Muscle layer of duodenum (tissue), 2 donors: Measurements from ENCODE around the gene RAB3GAP1.
"Not testable (repeated sequence)": the region's sequence is repeated elsewhere in the genome, so short reads cannot be mapped to it uniquely, and the experiment has no call there.

ENCODE experiments used
- H3K27ac ChIP-seq: one replicate; pipeline ENCODE4 v1.7.0; 2013; ENCODE audit warnings: mild to moderate bottlenecking, low read length
- H3K27me3 ChIP-seq: one replicate; pipeline ENCODE4 v1.7.0; 2013; ENCODE audit warnings: low read depth, mild to moderate bottlenecking, control low read depth, low read length
- H3K36me3 ChIP-seq, 2 donors: one replicate each; pipeline ENCODE4 v1.7.0; 2013; ENCODE audit warnings: low read length in 2 of 2, control low read depth in 1 of 2, mild to moderate bottlenecking in 1 of 2; ENCODE audit not compliant: insufficient read depth in 2 of 2, control insufficient read depth in 1 of 2
- H3K4me1 ChIP-seq, 2 donors: one replicate each; pipeline ENCODE4 v1.7.0; 2013; ENCODE audit warnings: low read length in 2 of 2, mild to moderate bottlenecking in 2 of 2, control low read depth in 1 of 2, moderate library complexity in 1 of 2; ENCODE audit not compliant: insufficient read depth in 2 of 2, control insufficient read depth in 1 of 2
- H3K4me3 ChIP-seq, 2 donors: one replicate each; pipeline ENCODE4 v1.7.0; 2013; ENCODE audit warnings: low read length in 2 of 2, low read depth in 1 of 2, mild to moderate bottlenecking in 1 of 2
- H3K9me3 ChIP-seq, 2 donors: one replicate each; pipeline ENCODE4 v1.7.0; 2013; ENCODE audit warnings: low read length in 2 of 2, control low read depth in 1 of 2, mild to moderate bottlenecking in 1 of 2; ENCODE audit not compliant: control insufficient read depth in 1 of 2
- donor health status: healthy.

The RAB3GAP1 gene

DNA sequence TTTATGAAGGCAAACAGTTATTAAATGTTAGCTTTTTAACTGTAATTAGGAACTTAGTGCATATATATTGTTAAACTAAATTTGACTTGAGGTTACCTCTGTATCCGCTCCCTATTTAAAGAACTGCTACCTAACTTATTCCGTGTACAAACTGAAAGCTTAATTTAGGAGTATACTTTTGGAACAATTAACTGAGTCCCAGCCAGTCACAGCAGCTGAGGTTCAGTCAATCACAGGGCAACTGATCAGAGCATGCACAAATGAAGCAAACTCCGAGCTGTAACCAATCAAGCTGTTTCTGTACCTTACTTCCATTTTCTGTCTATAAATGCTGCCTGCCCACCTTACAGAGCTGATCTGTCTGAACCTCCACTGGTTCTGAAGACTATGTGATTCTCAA lies 61.2 kb downstream of the RAB3GAP1 start:
- H3K9me3 ChIP-seq = no peaks in the 10 kb centered on the region
- H3K27ac ChIP-seq = no peak overlapping the region
- H3K27me3 ChIP-seq = no peaks in the 10 kb centered on the region
- no peak overlapping the region for H3K4me3 ChIP-seq
- no peaks in the 10 kb centered on the region for H3K4me1 ChIP-seq
- peaks cover 21 to 31% of the 10 kb centered on the region in 2 donors for H3K36me3 ChIP-seq

DNA sequence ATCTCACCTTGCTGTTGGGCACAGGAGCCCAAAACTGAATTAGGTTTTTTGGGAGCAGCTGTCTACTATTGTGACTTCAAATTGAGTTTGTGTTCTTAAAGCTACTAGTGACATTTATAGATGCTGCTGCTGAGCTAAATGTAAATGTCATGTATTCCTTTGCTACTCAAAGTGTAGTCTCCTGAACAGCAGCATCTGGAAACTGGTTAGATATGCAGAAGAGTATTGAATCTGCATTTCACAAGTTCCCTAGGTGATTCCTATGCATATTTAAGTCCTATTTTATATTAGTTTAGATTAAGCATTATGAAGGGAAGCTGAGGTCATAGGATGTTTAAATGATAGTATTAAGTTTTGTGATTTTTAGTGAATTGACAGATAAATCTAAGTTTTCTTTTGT lies 67.5 kb downstream of the RAB3GAP1 start:
- Histone ChIP-seq H3K4me3 (no peak overlapping the region), H3K36me3 (peaks cover 10 to 13% of the 10 kb centered on the region in 2 donors)

DNA sequence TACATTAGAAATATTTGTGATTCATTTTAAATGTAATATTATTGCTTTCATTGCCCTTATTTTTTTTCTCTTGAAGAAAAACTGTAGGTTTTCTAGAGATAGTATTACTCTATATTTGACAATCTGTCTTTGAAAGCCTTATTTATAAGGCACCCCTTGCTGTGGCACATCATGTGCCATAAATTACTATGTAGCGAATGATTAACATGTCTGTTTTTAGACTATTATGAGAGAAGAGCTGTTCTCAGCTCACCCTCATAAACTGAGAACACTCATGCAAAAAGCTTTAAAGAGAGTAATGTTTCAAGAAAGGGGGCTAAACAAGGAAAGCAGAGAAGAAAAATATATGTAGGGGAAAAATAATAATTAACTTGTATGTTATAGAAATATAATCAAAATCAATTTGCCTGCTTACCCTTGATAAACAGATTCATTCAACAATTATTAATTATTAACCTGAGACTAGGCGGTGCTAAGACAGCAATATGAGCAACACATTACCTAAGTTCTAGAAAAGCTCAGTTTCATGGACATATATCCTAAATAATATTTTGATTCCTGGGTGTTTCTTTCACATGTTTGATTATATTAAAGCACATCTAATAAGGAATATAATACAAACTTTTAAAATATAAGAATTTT lies 69.0 kb downstream of the RAB3GAP1 start:
- peaks cover 9 to 21% of the 10 kb centered on the region in 2 donors for H3K36me3 ChIP-seq
- no peaks in the 10 kb centered on the region for H3K4me1 ChIP-seq
- H3K9me3 ChIP-seq = no peaks in the 10 kb centered on the region
- no peaks in the 10 kb centered on the region for H3K27me3 ChIP-seq
- H3K4me3 ChIP-seq = no peak overlapping the region
- no peak overlapping the region for H3K27ac ChIP-seq

More for the DNA sequence above, 67.5 kb downstream of the RAB3GAP1 start:
- Histone ChIP-seq H3K27ac (no peak overlapping the region), H3K9me3 (no peaks in the 10 kb centered on the region), H3K4me1 (no peaks in the 10 kb centered on the region), H3K27me3 (no peaks in the 10 kb centered on the region)

DNA sequence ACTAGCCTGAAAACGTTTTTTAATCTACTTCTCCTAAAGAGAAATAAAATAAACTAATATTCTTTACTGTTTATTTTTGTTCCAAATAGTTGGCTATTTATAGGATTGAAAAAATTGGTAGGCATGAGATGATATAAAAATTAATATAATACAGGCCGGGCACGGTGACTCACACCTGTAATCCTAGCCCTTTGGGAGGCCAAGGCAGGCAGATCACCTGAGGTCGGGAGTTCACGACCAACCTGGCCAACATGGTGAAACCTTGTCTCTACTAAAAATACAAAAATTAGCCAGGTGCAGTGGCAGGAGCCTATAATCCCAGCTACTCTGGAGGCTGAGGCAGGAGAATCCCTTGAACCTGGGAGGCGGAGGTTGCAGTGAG lies 69.6 kb downstream of the RAB3GAP1 start:
- H3K4me1 ChIP-seq, H3K27me3 ChIP-seq, H3K4me3 ChIP-seq, H3K9me3 ChIP-seq, H3K27ac ChIP-seq: not testable (repeated sequence)
- peaks cover 14 to 26% of the 10 kb centered on the region in 2 donors for H3K36me3 ChIP-seq

DNA sequence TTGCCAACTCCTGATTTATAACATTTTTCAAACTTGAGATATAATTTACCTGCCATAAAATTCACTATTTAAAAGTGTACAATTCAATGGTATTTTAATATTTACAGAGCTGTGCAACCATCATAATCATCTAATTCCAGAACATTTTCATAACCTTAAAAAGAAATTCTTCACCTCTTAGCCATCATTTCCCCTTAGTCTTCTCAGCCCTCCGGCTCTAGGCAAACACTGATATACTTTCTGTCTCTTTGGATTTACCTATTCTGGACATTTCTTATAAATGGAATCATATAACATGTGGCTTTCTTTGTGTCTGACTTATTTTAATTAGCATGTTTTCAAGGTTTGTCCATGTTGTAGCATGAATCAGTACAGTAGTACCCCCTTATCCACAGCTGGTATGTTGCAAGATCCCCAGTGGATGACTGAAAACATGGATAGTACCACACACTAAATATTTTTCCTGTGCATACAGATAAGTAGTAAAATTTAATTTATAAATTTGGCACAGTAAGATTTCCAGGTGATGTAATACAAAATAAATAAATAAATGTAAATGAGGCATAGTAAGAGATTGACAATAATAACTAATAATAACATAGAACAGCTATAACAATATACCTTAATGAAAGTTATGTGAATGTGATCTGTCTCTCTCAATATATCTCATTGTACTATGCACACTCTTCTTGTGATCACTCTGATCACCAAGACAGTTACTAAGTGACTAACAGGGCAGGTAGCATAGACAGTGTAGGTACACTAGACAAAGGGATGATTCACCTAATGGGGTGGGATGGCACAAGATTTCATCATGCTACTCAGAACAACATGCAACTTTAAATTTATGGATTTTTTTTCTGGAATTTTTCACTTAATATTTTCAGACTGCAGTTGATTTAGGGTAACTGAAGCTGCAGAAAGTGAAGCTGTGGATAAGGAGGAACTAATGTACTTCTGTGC lies 73.1 kb downstream of the RAB3GAP1 start:
- Histone ChIP-seq H3K36me3 (peaks cover 32 to 40% of the 10 kb centered on the region in 2 donors), H3K4me1 (no peaks in the 10 kb centered on the region), H3K4me3 (no peak overlapping the region), H3K27me3 (no peaks in the 10 kb centered on the region), H3K27ac (no peak overlapping the region), H3K9me3 (no peaks in the 10 kb centered on the region)

DNA sequence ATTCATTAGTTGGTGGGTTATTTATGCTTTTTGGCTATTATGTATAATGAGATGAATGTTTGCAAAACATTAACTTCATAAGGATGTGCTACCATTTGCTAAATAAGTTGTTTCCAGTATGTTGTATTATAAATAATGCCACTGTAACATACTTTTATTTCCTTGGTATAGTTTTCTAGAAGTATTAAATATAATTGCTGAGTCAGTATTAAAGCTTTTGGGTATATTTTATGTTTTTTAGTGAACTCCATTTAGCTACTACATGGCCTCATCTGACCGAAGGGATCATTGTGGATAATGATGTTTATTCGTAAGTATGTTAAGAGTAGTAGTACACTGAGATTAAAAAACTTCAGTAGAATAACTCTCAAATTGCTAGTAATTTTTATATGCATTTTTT lies 73.8 kb downstream of the RAB3GAP1 start:
- Histone ChIP-seq H3K27ac (no peak overlapping the region), H3K4me1 (no peaks in the 10 kb centered on the region), H3K36me3 (peaks cover 32 to 47% of the 10 kb centered on the region in 2 donors), H3K27me3 (no peaks in the 10 kb centered on the region), H3K4me3 (no peak overlapping the region), H3K9me3 (no peaks in the 10 kb centered on the region)

DNA sequence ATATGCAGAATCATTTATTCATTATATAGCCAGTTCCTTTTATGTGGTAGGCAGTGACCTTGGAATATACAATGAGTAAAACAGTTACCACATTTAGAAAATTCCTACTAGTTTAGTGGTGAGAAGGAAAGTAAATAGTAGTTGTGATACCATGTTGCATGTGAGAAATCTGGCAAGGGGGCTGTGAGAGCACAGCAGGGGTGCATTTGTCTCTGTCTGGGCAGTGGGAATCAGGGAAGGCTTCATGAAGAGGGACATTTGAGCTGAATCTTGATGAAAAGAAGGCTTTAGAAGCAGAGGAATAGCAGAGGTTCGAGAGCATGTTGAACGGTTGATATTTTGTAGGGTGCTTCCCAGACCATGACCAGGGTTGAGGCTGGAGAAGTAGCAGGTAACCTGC lies 78.7 kb downstream of the RAB3GAP1 start:
- H3K27me3 ChIP-seq = no peaks in the 10 kb centered on the region
- no peaks in the 10 kb centered on the region for H3K4me1 ChIP-seq
- no peak overlapping the region for H3K4me3 ChIP-seq
- peaks cover 50 to 56% of the 10 kb centered on the region in 2 donors for H3K36me3 ChIP-seq
- H3K27ac ChIP-seq = no peak overlapping the region
- no peaks in the 10 kb centered on the region for H3K9me3 ChIP-seq

DNA sequence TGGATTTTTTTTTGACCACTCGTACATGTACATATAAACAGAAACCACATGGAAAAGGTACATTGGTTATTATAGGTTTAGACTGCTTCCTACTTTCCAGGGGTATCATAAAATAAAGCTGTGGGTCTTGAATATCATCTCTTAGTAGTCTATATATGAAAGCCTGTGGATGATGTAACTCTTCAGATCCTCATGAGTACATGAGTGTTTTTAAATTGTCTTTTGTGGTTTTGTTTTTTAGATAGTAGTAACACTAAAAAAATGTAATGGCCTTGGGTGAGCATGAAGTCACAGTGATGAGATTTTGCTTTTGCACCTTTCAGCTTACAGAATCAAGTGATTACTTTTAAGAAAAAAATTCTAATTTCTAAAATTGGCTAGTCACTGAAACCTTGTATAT lies 80.2 kb downstream of the RAB3GAP1 start:
- no peak overlapping the region for H3K4me3 ChIP-seq
- no peaks in the 10 kb centered on the region for H3K9me3 ChIP-seq
- H3K4me1 ChIP-seq = no peaks in the 10 kb centered on the region
- peaks cover 43 to 60% of the 10 kb centered on the region in 2 donors for H3K36me3 ChIP-seq
- no peak overlapping the region for H3K27ac ChIP-seq
- H3K27me3 ChIP-seq = no peaks in the 10 kb centered on the region

DNA sequence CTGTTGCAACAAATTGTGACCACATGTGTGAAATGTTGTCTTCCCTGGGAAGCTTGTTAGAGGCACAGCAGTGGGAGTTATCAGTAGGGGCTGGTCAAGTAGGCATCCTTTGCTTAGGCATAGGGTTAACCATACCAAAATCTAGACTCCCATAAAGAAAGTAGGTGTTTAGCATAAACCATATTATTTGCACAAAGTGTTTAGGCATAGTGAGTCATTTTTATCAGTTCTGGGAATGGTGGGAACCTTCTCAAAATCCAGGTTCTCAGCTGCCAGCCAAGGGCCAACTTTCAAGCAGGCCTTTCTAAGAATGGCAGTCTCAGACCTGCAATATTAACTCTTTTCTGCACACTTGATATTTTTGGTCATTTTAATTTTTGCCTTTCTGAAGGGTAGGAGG lies 88.5 kb downstream of the RAB3GAP1 start:
- Histone ChIP-seq H3K27ac (no peak overlapping the region), H3K9me3 (peaks cover 5 to 8% of the 10 kb centered on the region in 2 donors), H3K27me3 (no peaks in the 10 kb centered on the region), H3K4me1 (no peaks in the 10 kb centered on the region), H3K4me3 (no peak overlapping the region), H3K36me3 (peaks cover 15 to 63% of the 10 kb centered on the region in 2 donors)

DNA sequence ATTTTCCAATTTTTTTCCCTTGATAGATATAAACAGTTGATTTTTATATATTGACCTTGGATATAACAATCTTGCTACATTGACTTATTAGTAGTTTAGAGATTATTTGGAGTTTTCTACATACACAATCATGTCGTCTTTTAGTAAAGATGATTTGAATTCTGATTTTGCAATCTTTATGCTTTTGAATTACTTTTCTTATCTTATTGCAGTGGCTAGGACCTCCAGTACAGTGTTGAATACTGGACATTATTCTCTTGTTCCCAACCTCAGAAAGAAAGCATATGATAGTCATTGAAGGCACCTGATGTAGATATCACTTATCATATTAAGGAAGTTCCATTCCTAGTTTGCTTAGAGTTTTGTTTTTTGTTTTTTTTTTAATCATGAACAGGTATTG lies 90.2 kb downstream of the RAB3GAP1 start:
- Histone ChIP-seq H3K4me3 (no peak overlapping the region), H3K27ac (no peak overlapping the region), H3K36me3 (peaks cover 13 to 49% of the 10 kb centered on the region in 2 donors), H3K9me3 (peaks cover 5 to 8% of the 10 kb centered on the region in 2 donors), H3K4me1 (no peaks in the 10 kb centered on the region), H3K27me3 (no peaks in the 10 kb centered on the region)

DNA sequence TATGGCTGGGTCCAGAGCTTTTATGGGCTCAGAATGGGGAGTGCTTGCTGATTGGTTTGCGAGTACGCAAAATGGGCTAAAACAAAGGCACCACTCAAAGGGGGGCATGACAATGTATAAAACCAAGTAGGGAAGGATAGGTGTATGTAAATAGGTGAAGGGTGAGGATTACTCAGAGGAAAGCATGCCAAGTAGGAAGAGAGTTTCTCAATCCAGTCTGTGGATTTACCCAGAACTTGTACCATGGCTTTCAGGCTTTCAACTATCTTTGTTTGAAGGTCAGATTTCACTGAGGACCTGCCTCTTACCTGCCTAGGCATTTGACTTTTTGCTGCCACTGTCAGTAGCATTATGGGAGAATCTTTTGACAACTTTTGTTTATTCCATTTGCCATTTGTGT lies 92.3 kb downstream of the RAB3GAP1 start:
- Histone ChIP-seq H3K27ac (no peak overlapping the region), H3K36me3 (peaks cover 9 to 37% of the 10 kb centered on the region in 2 donors), H3K4me3 (no peak overlapping the region), H3K4me1 (no peaks in the 10 kb centered on the region), H3K27me3 (no peaks in the 10 kb centered on the region), H3K9me3 (peaks cover 5 to 8% of the 10 kb centered on the region in 2 donors)
